ENCODE measurements around the gene WNT2.

The WNT2 gene

GRCh38 chr7:117297606-117298005 is 25.3 kb downstream of the WNT2 start:
- Histone ChIP-seq H3K27ac (ENCODE audit: low read length) (no peak overlapping the region), H3K4me1 (ENCODE audit: insufficient read depth, low read length) (no peaks in the 10 kb centered on the region), H3K27me3 (ENCODE audit: insufficient read depth, low read length) (no peaks in the 10 kb centered on the region), H3K9ac (ENCODE audit: low read depth, low read length) (no peak overlapping the region), H3K4me3 (ENCODE audit: low read length) (no peak overlapping the region), H3K9me3 (ENCODE audit: insufficient read depth, low read depth, low read length) (no peaks in the 10 kb centered on the region), H3K36me3 (ENCODE audit: insufficient read depth, low read depth, low read length) (no peaks in the 10 kb centered on the region)

- no peaks in the 10 kb centered on the region for H3K27me3 ChIP-seq (ENCODE audit: insufficient read depth, low read length)
- no peaks in the 10 kb centered on the region for H3K9me3 ChIP-seq (ENCODE audit: insufficient read depth, low read depth, low read length)
- no peak overlapping the region for H3K9ac ChIP-seq (ENCODE audit: low read depth, low read length)
- H3K4me3 ChIP-seq (ENCODE audit: low read length) = no peak overlapping the region
- H3K27ac ChIP-seq (ENCODE audit: low read length) = no peak overlapping the region
- no peaks in the 10 kb centered on the region for H3K4me1 ChIP-seq (ENCODE audit: insufficient read depth, low read length)
- no peaks in the 10 kb centered on the region for H3K36me3 ChIP-seq (ENCODE audit: insufficient read depth, low read depth, low read length)
These were observed 26.8 kb downstream of the WNT2 start for GRCh38 chr7:117296066-117296465.

- Histone ChIP-seq H3K36me3 (ENCODE audit: insufficient read depth, low read depth, low read length) (no peaks in the 10 kb centered on the region), H3K4me1 (ENCODE audit: insufficient read depth, low read length) (no peaks in the 10 kb centered on the region; the same call in 1 of the 2 replicates), H3K9me3 (ENCODE audit: insufficient read depth, low read depth, low read length) (no peaks in the 10 kb centered on the region), H3K27me3 (ENCODE audit: insufficient read depth, low read length) (no peaks in the 10 kb centered on the region), H3K27ac (ENCODE audit: low read length) (no peak overlapping the region), H3K9ac (ENCODE audit: low read depth, low read length) (no peak overlapping the region), H3K4me3 (ENCODE audit: low read length) (no peak overlapping the region)
These were observed 37.0 kb downstream of the WNT2 start for GRCh38 chr7:117285826-117286225.

- Histone ChIP-seq H3K9ac (ENCODE audit: low read depth, low read length) (no peak overlapping the region), H3K4me1 (ENCODE audit: insufficient read depth, low read length) (no peaks in the 10 kb centered on the region; the same call in 1 of the 2 replicates), H3K4me3 (ENCODE audit: low read length) (no peak overlapping the region), H3K27ac (ENCODE audit: low read length) (no peak overlapping the region), H3K36me3 (ENCODE audit: insufficient read depth, low read depth, low read length) (no peaks in the 10 kb centered on the region), H3K27me3 (ENCODE audit: insufficient read depth, low read length) (no peaks in the 10 kb centered on the region), H3K9me3 (ENCODE audit: insufficient read depth, low read depth, low read length) (no peaks in the 10 kb centered on the region)
These were observed 38.2 kb downstream of the WNT2 start for GRCh38 chr7:117284692-117285091.

- no peak overlapping the region for H3K9ac ChIP-seq (ENCODE audit: low read depth, low read length)
- no peaks in the 10 kb centered on the region for H3K36me3 ChIP-seq (ENCODE audit: insufficient read depth, low read depth, low read length)
- H3K4me1 ChIP-seq (ENCODE audit: insufficient read depth, low read length) = no peaks in the 10 kb centered on the region; the same call in 1 of the 2 replicates
- H3K27me3 ChIP-seq (ENCODE audit: insufficient read depth, low read length) = no peaks in the 10 kb centered on the region
- H3K9me3 ChIP-seq (ENCODE audit: insufficient read depth, low read depth, low read length) = no peaks in the 10 kb centered on the region
- no peak overlapping the region for H3K4me3 ChIP-seq (ENCODE audit: low read length)
- no peak overlapping the region for H3K27ac ChIP-seq (ENCODE audit: low read length)
These were observed 39.1 kb downstream of the WNT2 start for GRCh38 chr7:117283779-117284178.

- no peak overlapping the region for H3K4me3 ChIP-seq (ENCODE audit: low read length)
- no peak overlapping the region for H3K27ac ChIP-seq (ENCODE audit: low read length)
- no peak overlapping the region for H3K9ac ChIP-seq (ENCODE audit: low read depth, low read length)
- H3K36me3 ChIP-seq (ENCODE audit: insufficient read depth, low read depth, low read length) = no peaks in the 10 kb centered on the region
- H3K27me3 ChIP-seq (ENCODE audit: insufficient read depth, low read length) = no peaks in the 10 kb centered on the region
- H3K9me3 ChIP-seq (ENCODE audit: insufficient read depth, low read depth, low read length) = no peaks in the 10 kb centered on the region
- no peaks in the 10 kb centered on the region; the same call in 1 of the 2 replicates for H3K4me1 ChIP-seq (ENCODE audit: insufficient read depth, low read length)
These were observed 39.5 kb downstream of the WNT2 start for GRCh38 chr7:117283371-117283770.

- Histone ChIP-seq H3K9me3 (ENCODE audit: insufficient read depth, low read depth, low read length) (no peaks in the 10 kb centered on the region), H3K27ac (ENCODE audit: low read length) (no peak overlapping the region)
These were observed 40.5 kb downstream of the WNT2 start for GRCh38 chr7:117282239-117282812.

GRCh38 chr7:117281562-117281961 is 41.3 kb downstream of the WNT2 start:
- Histone ChIP-seq H3K9me3 (ENCODE audit: insufficient read depth, low read depth, low read length) (no peaks in the 10 kb centered on the region), H3K36me3 (ENCODE audit: insufficient read depth, low read depth, low read length) (no peaks in the 10 kb centered on the region), H3K9ac (ENCODE audit: low read depth, low read length) (no peak overlapping the region), H3K27ac (ENCODE audit: low read length) (no peak overlapping the region), H3K27me3 (ENCODE audit: insufficient read depth, low read length) (no peaks in the 10 kb centered on the region), H3K4me1 (ENCODE audit: insufficient read depth, low read length) (no peaks in the 10 kb centered on the region), H3K4me3 (ENCODE audit: low read length) (no peak overlapping the region)

More at GRCh38 chr7:117282239-117282812, 40.5 kb downstream of the WNT2 start:
- Histone ChIP-seq H3K36me3 (ENCODE audit: insufficient read depth, low read depth, low read length) (no peaks in the 10 kb centered on the region), H3K4me3 (ENCODE audit: low read length) (no peak overlapping the region), H3K4me1 (ENCODE audit: insufficient read depth, low read length) (no peaks in the 10 kb centered on the region), H3K27me3 (ENCODE audit: insufficient read depth, low read length) (no peaks in the 10 kb centered on the region), H3K9ac (ENCODE audit: low read depth, low read length) (no peak overlapping the region)

- no peaks in the 10 kb centered on the region for H3K36me3 ChIP-seq (ENCODE audit: insufficient read depth, low read depth, low read length)
- no peak overlapping the region for H3K9ac ChIP-seq (ENCODE audit: low read depth, low read length)
- no peak overlapping the region for H3K4me3 ChIP-seq (ENCODE audit: low read length)
- H3K27me3 ChIP-seq (ENCODE audit: insufficient read depth, low read length) = no peaks in the 10 kb centered on the region
- H3K4me1 ChIP-seq (ENCODE audit: insufficient read depth, low read length) = no peaks in the 10 kb centered on the region
- no peak overlapping the region for H3K27ac ChIP-seq (ENCODE audit: low read length)
- H3K9me3 ChIP-seq (ENCODE audit: insufficient read depth, low read depth, low read length) = no peaks in the 10 kb centered on the region
These were observed 42.8 kb downstream of the WNT2 start for GRCh38 chr7:117279931-117280557.

GRCh38 chr7:117279203-117279602 is 43.7 kb downstream of the WNT2 start:
- Histone ChIP-seq H3K4me3 (ENCODE audit: low read length) (no peak overlapping the region), H3K27me3 (ENCODE audit: insufficient read depth, low read length) (no peaks in the 10 kb centered on the region), H3K9me3 (ENCODE audit: insufficient read depth, low read depth, low read length) (no peaks in the 10 kb centered on the region), H3K4me1 (ENCODE audit: insufficient read depth, low read length) (no peaks in the 10 kb centered on the region), H3K36me3 (ENCODE audit: insufficient read depth, low read depth, low read length) (no peaks in the 10 kb centered on the region), H3K9ac (ENCODE audit: low read depth, low read length) (no peak overlapping the region), H3K27ac (ENCODE audit: low read length) (no peak overlapping the region)

- no peaks in the 10 kb centered on the region for H3K9me3 ChIP-seq (ENCODE audit: insufficient read depth, low read depth, low read length)
- no peaks in the 10 kb centered on the region for H3K36me3 ChIP-seq (ENCODE audit: insufficient read depth, low read depth, low read length)
- no peaks in the 10 kb centered on the region for H3K27me3 ChIP-seq (ENCODE audit: insufficient read depth, low read length)
- no peaks in the 10 kb centered on the region for H3K4me1 ChIP-seq (ENCODE audit: insufficient read depth, low read length)
- H3K9ac ChIP-seq (ENCODE audit: low read depth, low read length) = no peak overlapping the region
- H3K4me3 ChIP-seq (ENCODE audit: low read length) = no peak overlapping the region
- no peak overlapping the region for H3K27ac ChIP-seq (ENCODE audit: low read length)
These were observed 44.8 kb downstream of the WNT2 start for GRCh38 chr7:117278040-117278439.

- H3K4me1 ChIP-seq (ENCODE audit: insufficient read depth, low read length) = no peaks in the 10 kb centered on the region
- no peak overlapping the region for H3K27ac ChIP-seq (ENCODE audit: low read length)
- no peaks in the 10 kb centered on the region for H3K27me3 ChIP-seq (ENCODE audit: insufficient read depth, low read length)
- no peak overlapping the region for H3K9ac ChIP-seq (ENCODE audit: low read depth, low read length)
- no peaks in the 10 kb centered on the region for H3K9me3 ChIP-seq (ENCODE audit: insufficient read depth, low read depth, low read length)
- H3K4me3 ChIP-seq (ENCODE audit: low read length) = no peak overlapping the region
- H3K36me3 ChIP-seq (ENCODE audit: insufficient read depth, low read depth, low read length) = no peaks in the 10 kb centered on the region
These were observed 45.3 kb downstream of the WNT2 start for GRCh38 chr7:117277576-117277975.
